Gastroesophageal sphincter (tissue), 3 donors: ENCODE data around the gene FRMD5.

ENCODE experiments used
- POLR2A ChIP-seq, 2 donors: fragments of 450-650 bp; IDR thresholded peaks; one replicate each; pipeline ENCODE4 v1.6.1; 2017; ENCODE audit warnings: antibody characterized with exemption in 2 of 2, mild to moderate bottlenecking in 2 of 2, moderate library complexity in 1 of 2
- TF ChIP-seq, protein P1 (sequence below), 4 experiments: fragments of 200-600 bp in 2 of 4; fragments of 450-650 bp in 2 of 4; sonication (generic) in 1 of 4; IDR thresholded peaks; one replicate each; pipeline ENCODE4 v1.5.1; 2017 to 2019; ENCODE audit warnings: antibody characterized with exemption in 4 of 4, mild to moderate bottlenecking in 2 of 4, moderate library complexity in 2 of 4

DNA sequence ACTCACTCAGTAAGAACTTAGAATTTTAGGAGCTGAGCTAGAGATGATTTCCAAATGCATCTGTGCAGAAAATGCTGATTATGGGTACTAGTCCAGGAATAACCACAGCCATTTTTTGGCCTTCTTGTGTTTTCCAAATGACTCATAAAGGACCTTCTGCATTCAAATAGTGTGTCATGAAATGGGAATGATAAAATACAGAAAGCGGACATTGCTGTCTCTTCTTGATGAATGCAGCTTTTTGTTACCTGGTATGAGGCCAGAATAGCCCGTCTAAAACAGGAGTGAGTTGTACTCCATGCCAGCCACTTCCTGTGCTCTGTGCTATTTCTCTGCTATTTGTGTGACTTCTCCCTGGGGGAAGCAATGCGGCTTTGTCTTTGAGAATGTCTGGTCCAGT is 20.5 kb upstream of the FRMD5 start:
- TF ChIP-seq, protein P1, sequence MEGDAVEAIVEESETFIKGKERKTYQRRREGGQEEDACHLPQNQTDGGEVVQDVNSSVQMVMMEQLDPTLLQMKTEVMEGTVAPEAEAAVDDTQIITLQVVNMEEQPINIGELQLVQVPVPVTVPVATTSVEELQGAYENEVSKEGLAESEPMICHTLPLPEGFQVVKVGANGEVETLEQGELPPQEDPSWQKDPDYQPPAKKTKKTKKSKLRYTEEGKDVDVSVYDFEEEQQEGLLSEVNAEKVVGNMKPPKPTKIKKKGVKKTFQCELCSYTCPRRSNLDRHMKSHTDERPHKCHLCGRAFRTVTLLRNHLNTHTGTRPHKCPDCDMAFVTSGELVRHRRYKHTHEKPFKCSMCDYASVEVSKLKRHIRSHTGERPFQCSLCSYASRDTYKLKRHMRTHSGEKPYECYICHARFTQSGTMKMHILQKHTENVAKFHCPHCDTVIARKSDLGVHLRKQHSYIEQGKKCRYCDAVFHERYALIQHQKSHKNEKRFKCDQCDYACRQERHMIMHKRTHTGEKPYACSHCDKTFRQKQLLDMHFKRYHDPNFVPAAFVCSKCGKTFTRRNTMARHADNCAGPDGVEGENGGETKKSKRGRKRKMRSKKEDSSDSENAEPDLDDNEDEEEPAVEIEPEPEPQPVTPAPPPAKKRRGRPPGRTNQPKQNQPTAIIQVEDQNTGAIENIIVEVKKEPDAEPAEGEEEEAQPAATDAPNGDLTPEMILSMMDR (IDR thresholded peaks at IDR 0.05): no peak
- no peak for TF ChIP-seq POLR2A (IDR thresholded peaks at IDR 0.05)
